Effector memory CD4-positive, alpha-beta T cell (primary cell): ENCODE measurements around the gene DOCK4.

Experiments used
- DNase-seq, 3 donors: peaks; one replicate each; pipeline ENCODE4 v3.0.0-alpha.2; 2020
- H3K27ac ChIP-seq: 2 replicates; pipeline ENCODE4 v1.7.0; 2013; ENCODE audit warnings: mild to moderate bottlenecking, low read length, moderate library complexity; ENCODE audit not compliant: insufficient read depth, poor library complexity, severe bottlenecking
- H3K27me3 ChIP-seq: replicated peaks from 2 replicates; pipeline ENCODE4 v1.7.0; 2013; ENCODE audit warnings: mild to moderate bottlenecking, low read length; ENCODE audit not compliant: insufficient read depth, control insufficient read depth, poor library complexity, severe bottlenecking
- H3K36me3 ChIP-seq: 2 replicates; pipeline ENCODE4 v1.7.0; 2013; ENCODE audit warnings: mild to moderate bottlenecking, low read length, moderate library complexity; ENCODE audit not compliant: control insufficient read depth, insufficient read depth
- H3K4me1 ChIP-seq: 2 replicates; pipeline ENCODE4 v1.7.0; 2013; ENCODE audit warnings: low read length, mild to moderate bottlenecking; ENCODE audit not compliant: control insufficient read depth, insufficient read depth, poor library complexity, severe bottlenecking
- H3K4me3 ChIP-seq: 2 replicates; pipeline ENCODE4 v1.7.0; 2013; ENCODE audit warnings: low read length, low read depth, mild to moderate bottlenecking; ENCODE audit not compliant: insufficient read depth, poor library complexity, severe bottlenecking
- H3K9me3 ChIP-seq: 2 replicates; pipeline ENCODE4 v1.7.0; 2013; ENCODE audit warnings: mild to moderate bottlenecking, low read length, moderate library complexity; ENCODE audit not compliant: control insufficient read depth

The DOCK4 gene

DNA sequence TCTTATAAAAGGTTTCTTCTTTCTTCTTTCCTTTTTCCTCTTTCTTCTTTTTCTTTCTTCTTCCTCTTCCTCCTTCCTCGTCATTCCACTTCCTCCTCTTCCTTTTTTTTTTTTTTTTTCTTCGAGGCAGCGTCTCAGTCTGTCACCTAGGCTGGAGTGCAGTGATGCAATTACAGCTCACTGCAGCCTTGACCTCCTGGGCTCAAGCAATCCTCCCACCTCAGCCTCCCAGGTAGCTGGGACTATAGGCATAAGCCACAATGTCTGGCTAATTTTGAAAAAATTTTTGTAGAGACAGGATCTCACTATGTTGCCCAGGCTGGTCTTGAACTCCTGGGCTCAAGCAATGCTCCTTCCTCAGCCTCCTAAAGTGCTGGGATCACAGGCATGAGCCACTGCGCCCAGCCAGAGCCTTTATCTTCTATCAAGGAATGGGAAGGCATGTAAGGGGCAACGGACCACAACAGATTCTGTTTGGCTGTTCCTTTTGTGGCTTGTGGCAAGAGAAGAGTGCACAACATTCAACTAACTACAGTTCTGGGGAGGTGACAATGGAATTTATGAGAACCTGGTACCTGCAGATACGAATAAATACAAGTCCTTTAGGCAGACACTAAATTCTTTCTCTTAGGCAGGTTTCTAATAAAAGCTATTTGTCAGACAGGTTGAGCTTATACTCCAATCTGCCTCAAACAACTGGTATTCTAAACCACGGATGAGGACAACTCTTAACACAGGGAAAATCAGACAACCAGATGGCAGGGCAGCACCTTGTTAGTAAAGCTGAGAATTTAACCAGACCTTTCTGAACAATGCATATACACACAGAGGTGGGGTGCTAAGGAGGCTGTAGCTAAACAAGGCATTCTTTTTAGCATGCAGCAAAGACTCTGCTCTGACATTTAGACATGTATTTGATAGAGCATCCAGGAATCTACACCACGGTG is 100.3 kb downstream of the DOCK4 start:
- H3K27me3 ChIP-seq: no peaks in the 10 kb centered on the region
- DNase-seq: no peak
- no peaks in the 10 kb centered on the region for H3K9me3 ChIP-seq
- H3K4me1 ChIP-seq: no peaks in the 10 kb centered on the region
- H3K4me3 ChIP-seq: no peak overlapping the region
- no peaks in the 10 kb centered on the region for H3K36me3 ChIP-seq
- no peak overlapping the region for H3K27ac ChIP-seq

GRCh38 chr7:112104120-112104519 is 102.1 kb downstream of the DOCK4 start:
- H3K27me3 ChIP-seq: no peaks in the 10 kb centered on the region
- H3K36me3 ChIP-seq: no peaks in the 10 kb centered on the region
- H3K9me3 ChIP-seq: no peaks in the 10 kb centered on the region
- no peak overlapping the region for H3K4me3 ChIP-seq
- no peak overlapping the region for H3K27ac ChIP-seq
- H3K4me1 ChIP-seq: no peaks in the 10 kb centered on the region
- DNase-seq: no peak

DNA sequence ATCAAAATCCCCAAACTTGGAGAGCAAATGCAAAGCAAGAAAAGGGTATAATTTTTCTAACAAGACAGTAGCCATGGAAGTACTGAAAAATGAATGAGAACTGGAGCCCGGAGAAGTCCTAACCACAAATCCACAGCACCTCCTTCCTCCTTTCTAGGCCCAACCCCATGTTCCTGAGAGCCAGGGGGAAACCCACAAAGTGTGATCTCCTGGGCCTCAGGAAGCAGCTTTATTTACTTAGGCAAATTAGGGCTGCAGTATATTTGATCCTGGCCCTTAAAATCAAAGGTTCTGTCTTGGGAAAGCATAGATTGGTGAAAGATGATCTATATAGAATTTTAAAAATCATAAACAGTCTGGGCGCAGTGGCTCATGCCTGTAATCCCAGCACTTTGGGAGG is 103.0 kb downstream of the DOCK4 start:
- H3K36me3 ChIP-seq: no peaks in the 10 kb centered on the region
- H3K4me3 ChIP-seq: no peak overlapping the region
- H3K27me3 ChIP-seq: no peaks in the 10 kb centered on the region
- H3K9me3 ChIP-seq: no peaks in the 10 kb centered on the region
- H3K4me1 ChIP-seq: no peaks in the 10 kb centered on the region
- no peak for DNase-seq
- H3K27ac ChIP-seq: no peak overlapping the region

GRCh38 chr7:112101201-112101846 is 104.9 kb downstream of the DOCK4 start:
- no peaks in the 10 kb centered on the region for H3K36me3 ChIP-seq
- DNase-seq: no peak
- H3K9me3 ChIP-seq: no peaks in the 10 kb centered on the region
- H3K27ac ChIP-seq: no peak overlapping the region
- H3K4me3 ChIP-seq: no peak overlapping the region
- H3K27me3 ChIP-seq: no peaks in the 10 kb centered on the region
- no peaks in the 10 kb centered on the region for H3K4me1 ChIP-seq

- no peak overlapping the region for H3K4me3 ChIP-seq
- H3K4me1 ChIP-seq: no peaks in the 10 kb centered on the region
- no peak for DNase-seq
- no peak overlapping the region for H3K27ac ChIP-seq
- no peaks in the 10 kb centered on the region for H3K9me3 ChIP-seq
- no peaks in the 10 kb centered on the region for H3K27me3 ChIP-seq
- H3K36me3 ChIP-seq: no peaks in the 10 kb centered on the region
Observed at GRCh38 chr7:112097524-112097923, 108.7 kb downstream of the DOCK4 start.

GRCh38 chr7:112093409-112093808 is 112.8 kb downstream of the DOCK4 start:
- Histone ChIP-seq H3K27me3 (no peaks in the 10 kb centered on the region), H3K36me3 (no peaks in the 10 kb centered on the region), H3K4me1 (no peaks in the 10 kb centered on the region), H3K4me3 (no peak overlapping the region), H3K9me3 (no peaks in the 10 kb centered on the region), H3K27ac (no peak overlapping the region)
- DNase-seq: no peak

DNA sequence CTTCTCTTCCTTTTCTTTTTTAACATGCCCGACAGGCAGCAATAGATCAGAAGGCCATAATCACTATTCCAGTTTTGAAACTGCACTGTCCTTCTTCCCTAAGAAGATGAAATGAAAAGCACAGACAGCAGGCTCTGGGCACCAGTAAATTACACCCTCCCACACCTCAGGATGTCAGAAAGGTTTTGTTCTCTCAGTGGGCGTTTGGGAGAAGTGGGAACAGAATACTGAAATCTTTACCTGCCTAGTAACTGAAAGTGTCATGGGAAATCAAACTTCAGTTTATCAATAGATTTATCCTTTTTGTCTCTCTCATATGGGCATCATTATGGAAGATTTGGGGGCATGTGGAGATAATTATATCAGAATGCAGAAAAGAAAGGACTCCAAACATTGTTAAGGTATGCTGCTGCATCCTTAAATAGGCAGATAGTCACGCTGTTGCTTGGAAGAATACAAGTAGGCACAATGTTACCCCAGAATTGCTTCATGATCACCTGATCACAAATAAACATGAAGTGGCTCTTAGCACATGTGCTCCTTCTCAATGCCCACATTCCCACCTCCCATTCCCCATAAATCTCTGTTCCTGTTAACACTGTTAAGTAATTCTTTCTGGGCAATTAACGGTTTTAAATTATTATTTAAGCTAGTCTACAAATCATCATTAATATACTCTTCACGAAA is 113.3 kb downstream of the DOCK4 start:
- Histone ChIP-seq H3K4me1 (no peaks in the 10 kb centered on the region), H3K27ac (no peak overlapping the region), H3K27me3 (no peaks in the 10 kb centered on the region), H3K36me3 (no peaks in the 10 kb centered on the region), H3K9me3 (no peaks in the 10 kb centered on the region), H3K4me3 (no peak overlapping the region)
- no peak for DNase-seq

- no peak overlapping the region for H3K4me3 ChIP-seq
- H3K9me3 ChIP-seq: no peaks in the 10 kb centered on the region
- H3K27ac ChIP-seq: no peak overlapping the region
- DNase-seq: no peak
- no peaks in the 10 kb centered on the region for H3K4me1 ChIP-seq
- H3K36me3 ChIP-seq: no peaks in the 10 kb centered on the region
- no peaks in the 10 kb centered on the region for H3K27me3 ChIP-seq
Observed at GRCh38 chr7:112092306-112092705, 113.9 kb downstream of the DOCK4 start.

- no peaks in the 10 kb centered on the region for H3K4me1 ChIP-seq
- H3K36me3 ChIP-seq: no peaks in the 10 kb centered on the region
- no peak for DNase-seq
- no peaks in the 10 kb centered on the region for H3K27me3 ChIP-seq
- H3K27ac ChIP-seq: no peak overlapping the region
- no peaks in the 10 kb centered on the region for H3K9me3 ChIP-seq
- no peak overlapping the region for H3K4me3 ChIP-seq
Observed at GRCh38 chr7:112091768-112092167, 114.4 kb downstream of the DOCK4 start.

GRCh38 chr7:112089551-112089950 is 116.6 kb downstream of the DOCK4 start:
- no peak overlapping the region for H3K4me3 ChIP-seq
- DNase-seq: no peak

More at GRCh38 chr7:112089551-112089950, 116.6 kb downstream of the DOCK4 start:
- Histone ChIP-seq H3K9me3 (no peaks in the 10 kb centered on the region), H3K27me3 (no peaks in the 10 kb centered on the region), H3K27ac (no peak overlapping the region), H3K36me3 (no peaks in the 10 kb centered on the region), H3K4me1 (no peaks in the 10 kb centered on the region)
